ENCODE results near the gene TCF7L1. TPM values are rescaled to one million over a fixed set of nuclear protein-coding genes. Genes with fewer than 3 reads are reported as not detected.
"Not testable (repeated sequence)": the region's sequence is repeated elsewhere in the genome, so short reads cannot be mapped to it uniquely, and the experiment has no call there.

Gene TCF7L1
- total and polyA plus RNA-seq, 11 donors = 1.9 to 9.8 (median 6.3) TPM

- Histone ChIP-seq H3K27ac (no peak overlapping the region), H3K9me3 (no peaks in the 10 kb centered on the region), H3K27me3 (no peaks in the 10 kb centered on the region), H3K4me1 (peaks cover 0 to 34% (median 11%) of the 10 kb centered on the region in 12 donors), H3K36me3 (no peaks in the 10 kb centered on the region), H3K4me3 (no peak overlapping the region)
- TF ChIP-seq CTCF (IDR thresholded peaks at IDR 0.05) = no peak
- TF ChIP-seq POLR2A (IDR thresholded peaks at IDR 0.05) = no peak
- DNase-seq (no peak), ATAC-seq (no peak)
- WGBS, 4 donors = 85 to 96% (median 87%) methylated on average over 7 of the region's 7 CpGs
- intact Hi-C loops (cut with DNase I) = loop anchor here in 1 of 10 donors (10.0 kb wide), 1 partner anchor 416 kb away; no protein-coding TSS in a partner anchor
Measured at GRCh38 chr2:85210511-85210910, 77.3 kb downstream of the TCF7L1 start.

- peaks cover 0 to 45% (median 17%) of the 10 kb centered on the region in 12 donors for H3K4me1 ChIP-seq
- not testable (repeated sequence) for H3K27ac ChIP-seq, ATAC-seq, DNase-seq, H3K27me3 ChIP-seq, H3K9me3 ChIP-seq, H3K36me3 ChIP-seq, H3K4me3 ChIP-seq
- 93 to 96% (median 95%) methylated on average over 9 of the region's 9 CpGs for WGBS, 4 donors
- intact Hi-C loops (cut with DNase I) = loop anchor here in 1 of 10 donors (10.0 kb wide), 1 partner anchor 417 kb away; no protein-coding TSS in a partner anchor
Measured at GRCh38 chr2:85211606-85212005, 78.4 kb downstream of the TCF7L1 start.

GRCh38 chr2:85212841-85213240 is 79.6 kb downstream of the TCF7L1 start:
- no peak overlapping the region for H3K27ac ChIP-seq
- peaks cover 0 to 48% (median 19%) of the 10 kb centered on the region in 12 donors for H3K4me1 ChIP-seq
- no peaks in the 10 kb centered on the region for H3K27me3 ChIP-seq
- ATAC-seq (no peak), DNase-seq (no peak)
- TF ChIP-seq CTCF (IDR thresholded peaks at IDR 0.05) (no peak), POLR2A (IDR thresholded peaks at IDR 0.05) (no peak)
- 80 to 91% (median 83%) methylated on average over 3 of the region's 3 CpGs for WGBS, 4 donors
- intact Hi-C loops (cut with DNase I) = loop anchor here in 1 of 10 donors (10.0 kb wide), 1 partner anchor 418 kb away; no protein-coding TSS in a partner anchor
- H3K9me3 ChIP-seq = no peaks in the 10 kb centered on the region
- no peaks in the 10 kb centered on the region for H3K36me3 ChIP-seq
- no peak overlapping the region for H3K4me3 ChIP-seq

GRCh38 chr2:85213404-85213803 is 80.2 kb downstream of the TCF7L1 start:
- H3K27ac ChIP-seq = no peak overlapping the region
- DNase-seq = no peak
- no peaks in the 10 kb centered on the region for H3K9me3 ChIP-seq
- peak in 1 of 4 donors; percentile 25 for ATAC-seq
- TF ChIP-seq CTCF (IDR thresholded peaks at IDR 0.05) = no peak
- no peak for TF ChIP-seq POLR2A (IDR thresholded peaks at IDR 0.05)
- 49 to 63% (median 57%) methylated on average over 2 of the region's 2 CpGs for WGBS, 4 donors
- H3K4me3 ChIP-seq = no peak overlapping the region
- H3K27me3 ChIP-seq = no peaks in the 10 kb centered on the region
- peaks cover 0 to 48% (median 19%) of the 10 kb centered on the region in 12 donors for H3K4me1 ChIP-seq
- no peaks in the 10 kb centered on the region for H3K36me3 ChIP-seq
- intact Hi-C loops (cut with DNase I) = loop anchor here in 1 of 10 donors (10.0 kb wide), 1 partner anchor 419 kb away; no protein-coding TSS in a partner anchor
